DMS53 treated with DMSO at 0.1 percent for 48 hours (cell line): Measurements from ENCODE around the gene NT5C1A.

Source experiments
- DNase-seq: peaks from one replicate; lab custom pipeline; 2025; ENCODE audit not compliant: unreplicated experiment; lab: John Stamatoyannopoulos, UW

The NT5C1A gene

DNA sequence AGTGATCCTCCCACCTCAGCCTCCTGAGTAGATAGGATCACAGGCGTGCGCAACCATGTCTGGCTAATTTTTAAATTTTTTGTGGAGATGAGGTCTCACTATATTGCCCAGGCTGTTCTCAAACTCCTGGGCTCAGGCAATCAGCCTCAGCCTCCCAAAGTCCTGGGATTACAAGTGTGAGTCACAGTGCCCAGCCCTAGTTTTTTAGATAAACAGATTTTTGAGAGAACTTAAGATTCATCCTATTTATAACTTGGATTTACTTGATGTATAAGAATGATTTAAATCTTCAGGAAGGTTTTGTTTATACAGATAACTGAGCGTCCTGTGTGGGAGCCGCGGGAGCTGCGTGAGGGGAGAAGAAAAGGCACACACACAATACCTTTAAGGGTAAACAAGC, 58.7 kb downstream of the NT5C1A start:
- no peak for DNase-seq

DNA sequence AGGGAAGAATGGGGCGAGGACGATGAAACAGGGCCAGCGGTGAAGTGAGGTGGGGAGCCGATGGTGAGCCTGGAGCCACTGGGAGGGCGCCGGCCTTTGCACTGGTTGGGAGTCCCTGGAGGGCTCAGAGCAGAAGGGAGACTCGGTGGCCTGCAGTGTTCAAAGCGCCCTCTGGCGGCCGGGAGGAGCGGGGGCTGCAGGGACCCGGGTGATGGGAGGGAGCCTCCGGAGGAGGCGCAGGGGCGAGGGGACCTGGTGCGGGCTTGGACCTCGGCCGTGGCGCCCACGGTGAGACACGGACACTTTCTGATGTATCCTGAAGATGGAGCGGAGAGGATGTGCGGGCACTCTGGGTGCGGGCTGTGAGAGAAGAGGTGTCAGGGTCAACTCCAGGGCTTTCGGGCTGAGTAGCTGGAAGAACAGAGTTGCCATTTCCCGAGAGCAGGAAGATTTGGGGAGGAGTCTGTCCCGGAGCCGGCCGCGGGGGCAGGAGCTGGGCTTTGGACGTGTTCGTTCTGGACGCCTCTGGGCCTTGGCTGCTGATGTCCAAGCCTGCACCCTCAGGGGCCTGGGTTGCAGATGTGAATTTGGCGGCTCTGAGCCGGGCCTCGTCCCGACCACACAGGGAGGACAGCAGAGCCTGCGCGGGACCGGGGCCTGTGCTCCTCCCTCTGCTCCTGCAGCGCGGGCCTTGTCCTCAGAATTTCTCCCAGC, 62.1 kb downstream of the NT5C1A start:
- no peak for DNase-seq
